GM19468 (cell line): Measurements from ENCODE around the gene SPAG7.

Experiments
- ATAC-seq: cut with Tn5 transposase; IDR thresholded peaks from one replicate; pipeline ENCODE4 v1.9.1; 2021; ENCODE audit warnings: mild to moderate bottlenecking, moderate library complexity, moderate number of reproducible peaks; ENCODE audit not compliant: unreplicated experiment; ENCODE audit errors: extremely low read depth

SPAG7 gene

GRCh38 chr17:4953451-4953961 is 14.1 kb downstream of the SPAG7 start:
- ATAC-seq, result no peak

GRCh38 chr17:4951486-4951885 is 16.1 kb downstream of the SPAG7 start:
- no peak for ATAC-seq

GRCh38 chr17:4950746-4951204 is 16.8 kb downstream of the SPAG7 start, which contains the start of gene ENO3:
TSS of gene ENO3 (plus strand) at chr17:4951119. CDS start at chr17:4951830, 711 bp downstream.
- ATAC-seq, result no peak

- no peak for ATAC-seq
These were observed 17.4 kb downstream of the SPAG7 start for GRCh38 chr17:4950075-4950745.

GRCh38 chr17:4949321-4950074 is 18.1 kb downstream of the SPAG7 start:
- ATAC-seq, result no peak

GRCh38 chr17:4948931-4949320 is 18.7 kb downstream of the SPAG7 start:
- ATAC-seq, result no peak

- ATAC-seq, result no peak
These were observed 19.3 kb downstream of the SPAG7 start, which contains the start of gene PFN1 for GRCh38 chr17:4948166-4948930. TSS of gene PFN1 (minus strand) at chr17:4948530. CDS start at chr17:4948394, 136 bp downstream.

- ATAC-seq, result no peak
These were observed 20.0 kb downstream of the SPAG7 start for GRCh38 chr17:4947411-4948165.

- ATAC-seq, result no peak
These were observed 20.6 kb downstream of the SPAG7 start for GRCh38 chr17:4947010-4947410.

GRCh38 chr17:4946312-4946976 is 21.2 kb downstream of the SPAG7 start:
- no peak for ATAC-seq

- no peak for ATAC-seq
These were observed 21.7 kb downstream of the SPAG7 start for GRCh38 chr17:4945944-4946280.

- no peak for ATAC-seq
These were observed 22.3 kb downstream of the SPAG7 start for GRCh38 chr17:4945176-4945943.

- no peak for ATAC-seq
These were observed 23.0 kb downstream of the SPAG7 start for GRCh38 chr17:4944554-4945175.

GRCh38 chr17:4944163-4944553 is 23.5 kb downstream of the SPAG7 start:
- no peak for ATAC-seq

- ATAC-seq, result no peak
These were observed 24.7 kb downstream of the SPAG7 start for GRCh38 chr17:4942760-4943508.

GRCh38 chr17:4941319-4941610 is 26.4 kb downstream of the SPAG7 start:
- no peak for ATAC-seq

- no peak for ATAC-seq
These were observed 26.9 kb downstream of the SPAG7 start for GRCh38 chr17:4940555-4941318.
